Neural cell (in vitro differentiated cells): ENCODE measurements around the gene DDC. TPM values are rescaled to one million over a fixed set of nuclear protein-coding genes. Genes with fewer than 3 reads are reported as not detected.
"Not testable (repeated sequence)": the region's sequence is repeated elsewhere in the genome, so short reads cannot be mapped to it uniquely, and the experiment has no call there.

Source experiments
- H2AFZ ChIP-seq: fragments of 200-600, 300-800 bp; sonication (generic), shearing (Covaris generic); 2 replicates; pipeline ENCODE4 v1.6.0; 2014; ENCODE audit warnings: low read depth, mild to moderate bottlenecking, antibody characterized with exemption, low read length, moderate library complexity
- H3F3A ChIP-seq: fragments of 200-600 bp; shearing (Covaris generic); 2 replicates; pipeline ENCODE4 v1.6.1; 2016; ENCODE audit warnings: mild to moderate bottlenecking, moderate library complexity, mixed read lengths, antibody characterized with exemption, low read length; ENCODE audit not compliant: insufficient read depth, poor library complexity, severe bottlenecking
- H3K27ac ChIP-seq: fragments of 200-600, 300-800 bp; sonication (generic), shearing (Covaris generic); 2 replicates; pipeline ENCODE4 v1.5.1; 2014; ENCODE audit warnings: mild to moderate bottlenecking, low read length, moderate library complexity
- H3K27me3 ChIP-seq: fragments of 300-800, 200-600 bp; sonication (generic), shearing (Covaris generic); 2 replicates; pipeline ENCODE4 v1.6.0; 2014; ENCODE audit warnings: mild to moderate bottlenecking, low read depth, low read length, moderate library complexity; ENCODE audit not compliant: insufficient read depth
- H3K36me3 ChIP-seq: fragments of 300-800, 200-600 bp; sonication (generic), shearing (Covaris generic); 2 replicates; pipeline ENCODE4 v1.5.1; 2014; ENCODE audit warnings: mild to moderate bottlenecking, antibody characterized with exemption, low read length, moderate library complexity; ENCODE audit not compliant: insufficient read depth
- H3K4me2 ChIP-seq: fragments of 300-800, 200-600 bp; sonication (generic), shearing (Covaris generic); 2 replicates; pipeline ENCODE4 v1.6.0; 2014; ENCODE audit warnings: mild to moderate bottlenecking, low read length
- H3K4me3 ChIP-seq: fragments of 300-800, 200-600 bp; sonication (generic), shearing (Covaris generic); 2 replicates; pipeline ENCODE4 v1.5.1; 2014; ENCODE audit warnings: mild to moderate bottlenecking, low read length, moderate library complexity
- H3K79me2 ChIP-seq: fragments of 200-600 bp; shearing (Covaris generic); replicated peaks from 2 replicates; pipeline ENCODE4 v1.6.0; 2014; ENCODE audit warnings: mild to moderate bottlenecking, low read length, moderate library complexity; ENCODE audit not compliant: insufficient read depth
- H3K9ac ChIP-seq: fragments of 300-800, 200-600 bp; sonication (generic), shearing (Covaris generic); 2 replicates; pipeline ENCODE4 v1.6.1; 2016; ENCODE audit warnings: mild to moderate bottlenecking, low read length, mixed read lengths
- H3K9me2 ChIP-seq: fragments of 200-600 bp; shearing (Covaris generic); 2 replicates; pipeline ENCODE4 v1.6.1; 2016; ENCODE audit warnings: mild to moderate bottlenecking, low read length, mixed read lengths; ENCODE audit not compliant: insufficient read depth
- H3K9me3 ChIP-seq: fragments of 200-600, 300-800 bp; sonication (generic), shearing (Covaris generic); 2 replicates; pipeline ENCODE4 v1.6.1; 2016; ENCODE audit warnings: mild to moderate bottlenecking, mixed run types, low read length, moderate library complexity, mixed read lengths
- H4K20me1 ChIP-seq: fragments of 200-600 bp; shearing (Covaris generic); 2 replicates; pipeline ENCODE4 v1.6.1; 2016; ENCODE audit warnings: mild to moderate bottlenecking, mixed run types; ENCODE audit not compliant: insufficient read depth
- EP300 ChIP-seq: fragments of 450-650 bp; conservative IDR thresholded peaks from 2 replicates; pipeline ENCODE4 v1.6.1; 2014; ENCODE audit warnings: antibody characterized with exemption, mild to moderate bottlenecking, moderate library complexity; ENCODE audit not compliant: poor library complexity, severe bottlenecking
- EZH2 ChIP-seq: fragments of 200-600, 300-800 bp; shearing (Covaris generic), sonication (generic); IDR thresholded peaks from 2 replicates; pipeline ENCODE4 v1.6.1; 2014; ENCODE audit warnings: antibody characterized with exemption, low read length, borderline replicate concordance, mild to moderate bottlenecking; ENCODE audit not compliant: insufficient read depth, poor library complexity, severe bottlenecking
- MXI1 ChIP-seq: fragments of 450-650 bp; conservative IDR thresholded peaks from 2 replicates; pipeline ENCODE4 v1.6.1; 2014; ENCODE audit warnings: antibody characterized with exemption, mild to moderate bottlenecking; ENCODE audit not compliant: poor library complexity, severe bottlenecking
- POLR2AphosphoS5 ChIP-seq: IDR thresholded peaks from 2 replicates; pipeline ENCODE4 v1.6.1; 2012
- RAD21 ChIP-seq: fragments of 450-650 bp; conservative IDR thresholded peaks from 2 replicates; pipeline ENCODE4 v1.6.1; 2014; ENCODE audit warnings: antibody characterized with exemption, mild to moderate bottlenecking, moderate library complexity
- SMC3 ChIP-seq: fragments of 450-650 bp; conservative IDR thresholded peaks from 2 replicates; pipeline ENCODE4 v1.6.1; 2014; ENCODE audit warnings: antibody characterized with exemption, mild to moderate bottlenecking, moderate library complexity; ENCODE audit not compliant: poor library complexity
- TAF1 ChIP-seq: IDR thresholded peaks from 2 replicates; pipeline ENCODE4 v1.6.1; 2012; ENCODE audit warnings: low read depth
- polyA plus RNA-seq: library from polyadenylated mRNA; depleted of rRNA; stranded (reverse); fragments of >200 nt; gene quantifications from 2 replicates; pipeline ENCODE4 v1.2.3, GENCODE V29; 2014
- TF ChIP-seq, protein P1 (sequence below): IDR thresholded peaks from 2 replicates; pipeline ENCODE4 v1.6.1; 2012; ENCODE audit warnings: borderline replicate concordance
- TF ChIP-seq, protein P2 (sequence below): fragments of 450-650 bp; IDR thresholded peaks from 2 replicates; pipeline ENCODE4 v1.5.1; 2014; ENCODE audit warnings: antibody characterized with exemption, mild to moderate bottlenecking, moderate library complexity; ENCODE audit not compliant: poor library complexity, severe bottlenecking

The DDC gene
- polyA plus RNA-seq, 1 donor from 2014 or later, result 42.9 TPM

DNA sequence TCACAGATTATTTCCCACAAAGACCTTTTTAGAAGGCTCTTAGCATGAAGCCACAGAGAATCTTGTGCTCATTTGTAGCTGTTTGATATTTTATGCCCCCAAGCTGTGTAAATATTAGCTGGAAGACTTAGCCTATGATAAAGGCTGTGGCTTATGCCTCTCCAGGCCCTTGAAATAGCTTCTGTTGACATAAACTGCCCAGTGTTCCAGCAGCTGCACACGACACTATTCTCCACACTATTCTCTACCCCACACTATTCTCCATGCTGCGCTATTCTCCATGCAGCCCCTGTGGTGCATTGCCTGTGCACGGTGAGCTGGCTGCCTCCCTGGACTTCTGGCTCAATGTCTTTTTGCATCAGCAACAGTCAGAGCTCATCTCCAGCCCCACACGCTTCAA, 13.1 kb downstream of the DDC start:
- H3K9me2 ChIP-seq, result no peaks in the 10 kb centered on the region
- TF ChIP-seq POLR2AphosphoS5, result peak; percentile 9
- no peak for TF ChIP-seq MXI1

DNA sequence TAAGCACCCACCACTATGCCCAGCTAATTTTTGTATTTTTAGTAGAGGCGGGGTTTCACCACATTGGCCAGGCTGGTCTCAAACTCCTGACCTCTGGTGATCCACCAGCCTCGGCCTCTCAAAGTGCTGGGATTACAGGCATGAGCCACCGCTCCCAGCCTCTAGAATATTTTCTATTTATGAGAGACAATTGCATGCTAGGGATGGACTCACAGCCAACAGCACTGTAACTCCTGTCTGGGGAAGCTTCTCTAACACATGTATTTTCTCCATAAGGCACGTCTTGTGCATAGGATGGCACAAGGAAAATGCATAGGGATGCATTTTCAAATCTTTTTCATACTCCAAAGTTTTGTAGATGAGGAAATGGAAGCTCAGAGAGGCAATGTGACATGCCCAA, 19.6 kb downstream of the DDC start:
- H3K4me2 ChIP-seq, H4K20me1 ChIP-seq, H3K9me2 ChIP-seq, H3K36me3 ChIP-seq, H3K27ac ChIP-seq, H3K27me3 ChIP-seq, H3K9me3 ChIP-seq, H3K9ac ChIP-seq, H3F3A ChIP-seq, H3K79me2 ChIP-seq, H3K4me3 ChIP-seq, H2AFZ ChIP-seq: not testable (repeated sequence)

More for the DNA sequence above, 13.1 kb downstream of the DDC start:
- Histone ChIP-seq H3K4me3 (no peak overlapping the region), H3K27me3 (no peaks in the 10 kb centered on the region), H3F3A (no peaks in the 10 kb centered on the region), H4K20me1 (no peaks in the 10 kb centered on the region), H3K79me2 (no peaks in the 10 kb centered on the region), H3K9ac (peak overlapping the region; percentile 31), H3K4me2 (no peak overlapping the region), H3K36me3 (no peaks in the 10 kb centered on the region), H2AFZ (peak overlapping the region; percentile 54), H3K9me3 (no peaks in the 10 kb centered on the region), H3K27ac (peak overlapping the region; percentile 51)

DNA sequence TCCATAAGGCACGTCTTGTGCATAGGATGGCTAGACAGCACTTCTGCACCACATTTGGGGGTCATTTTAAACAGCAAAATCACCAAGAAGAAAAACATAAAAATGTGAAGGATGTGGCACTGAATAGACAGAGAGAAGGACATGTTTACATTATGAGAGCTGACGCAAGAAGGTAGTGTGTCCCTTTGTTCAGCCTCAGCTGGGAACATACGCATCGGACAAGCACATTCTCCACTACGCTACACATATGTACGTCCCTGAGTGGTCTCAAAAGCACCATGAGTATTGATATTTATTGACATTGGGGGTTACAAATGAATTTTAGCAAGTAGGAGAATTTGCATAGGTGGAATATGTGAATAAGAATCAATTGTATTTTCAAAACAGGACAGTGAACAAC, 20.2 kb downstream of the DDC start:
- H3K9me3 ChIP-seq, result no peaks in the 10 kb centered on the region
- no peaks in the 10 kb centered on the region for H3K27me3 ChIP-seq
- H3K79me2 ChIP-seq, result no peaks in the 10 kb centered on the region
- H2AFZ ChIP-seq, result no peak overlapping the region
- H3K27ac ChIP-seq, result no peak overlapping the region
- H3K4me2 ChIP-seq, result no peak overlapping the region
- no peaks in the 10 kb centered on the region for H3F3A ChIP-seq
- no peak for TF ChIP-seq MXI1
- no peak for TF ChIP-seq EP300
- no peak for TF ChIP-seq RAD21
- TF ChIP-seq, protein P1, sequence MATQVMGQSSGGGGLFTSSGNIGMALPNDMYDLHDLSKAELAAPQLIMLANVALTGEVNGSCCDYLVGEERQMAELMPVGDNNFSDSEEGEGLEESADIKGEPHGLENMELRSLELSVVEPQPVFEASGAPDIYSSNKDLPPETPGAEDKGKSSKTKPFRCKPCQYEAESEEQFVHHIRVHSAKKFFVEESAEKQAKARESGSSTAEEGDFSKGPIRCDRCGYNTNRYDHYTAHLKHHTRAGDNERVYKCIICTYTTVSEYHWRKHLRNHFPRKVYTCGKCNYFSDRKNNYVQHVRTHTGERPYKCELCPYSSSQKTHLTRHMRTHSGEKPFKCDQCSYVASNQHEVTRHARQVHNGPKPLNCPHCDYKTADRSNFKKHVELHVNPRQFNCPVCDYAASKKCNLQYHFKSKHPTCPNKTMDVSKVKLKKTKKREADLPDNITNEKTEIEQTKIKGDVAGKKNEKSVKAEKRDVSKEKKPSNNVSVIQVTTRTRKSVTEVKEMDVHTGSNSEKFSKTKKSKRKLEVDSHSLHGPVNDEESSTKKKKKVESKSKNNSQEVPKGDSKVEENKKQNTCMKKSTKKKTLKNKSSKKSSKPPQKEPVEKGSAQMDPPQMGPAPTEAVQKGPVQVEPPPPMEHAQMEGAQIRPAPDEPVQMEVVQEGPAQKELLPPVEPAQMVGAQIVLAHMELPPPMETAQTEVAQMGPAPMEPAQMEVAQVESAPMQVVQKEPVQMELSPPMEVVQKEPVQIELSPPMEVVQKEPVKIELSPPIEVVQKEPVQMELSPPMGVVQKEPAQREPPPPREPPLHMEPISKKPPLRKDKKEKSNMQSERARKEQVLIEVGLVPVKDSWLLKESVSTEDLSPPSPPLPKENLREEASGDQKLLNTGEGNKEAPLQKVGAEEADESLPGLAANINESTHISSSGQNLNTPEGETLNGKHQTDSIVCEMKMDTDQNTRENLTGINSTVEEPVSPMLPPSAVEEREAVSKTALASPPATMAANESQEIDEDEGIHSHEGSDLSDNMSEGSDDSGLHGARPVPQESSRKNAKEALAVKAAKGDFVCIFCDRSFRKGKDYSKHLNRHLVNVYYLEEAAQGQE, result no peak
- no peak for TF ChIP-seq SMC3
- no peak for TF ChIP-seq EZH2
- TF ChIP-seq TAF1, result no peak
- no peak for TF ChIP-seq POLR2AphosphoS5
- TF ChIP-seq, protein P2, sequence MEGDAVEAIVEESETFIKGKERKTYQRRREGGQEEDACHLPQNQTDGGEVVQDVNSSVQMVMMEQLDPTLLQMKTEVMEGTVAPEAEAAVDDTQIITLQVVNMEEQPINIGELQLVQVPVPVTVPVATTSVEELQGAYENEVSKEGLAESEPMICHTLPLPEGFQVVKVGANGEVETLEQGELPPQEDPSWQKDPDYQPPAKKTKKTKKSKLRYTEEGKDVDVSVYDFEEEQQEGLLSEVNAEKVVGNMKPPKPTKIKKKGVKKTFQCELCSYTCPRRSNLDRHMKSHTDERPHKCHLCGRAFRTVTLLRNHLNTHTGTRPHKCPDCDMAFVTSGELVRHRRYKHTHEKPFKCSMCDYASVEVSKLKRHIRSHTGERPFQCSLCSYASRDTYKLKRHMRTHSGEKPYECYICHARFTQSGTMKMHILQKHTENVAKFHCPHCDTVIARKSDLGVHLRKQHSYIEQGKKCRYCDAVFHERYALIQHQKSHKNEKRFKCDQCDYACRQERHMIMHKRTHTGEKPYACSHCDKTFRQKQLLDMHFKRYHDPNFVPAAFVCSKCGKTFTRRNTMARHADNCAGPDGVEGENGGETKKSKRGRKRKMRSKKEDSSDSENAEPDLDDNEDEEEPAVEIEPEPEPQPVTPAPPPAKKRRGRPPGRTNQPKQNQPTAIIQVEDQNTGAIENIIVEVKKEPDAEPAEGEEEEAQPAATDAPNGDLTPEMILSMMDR, result no peak
- H3K36me3 ChIP-seq, result no peaks in the 10 kb centered on the region
- no peaks in the 10 kb centered on the region for H3K9me2 ChIP-seq
- no peak overlapping the region for H3K4me3 ChIP-seq
- H3K9ac ChIP-seq, result no peak overlapping the region
- H4K20me1 ChIP-seq, result no peaks in the 10 kb centered on the region
